K562 (cell line): ENCODE measurements around the gene CMSS1. TPM values are rescaled to one million over a fixed set of nuclear protein-coding genes. Genes with fewer than 3 reads are reported as not detected.

Experiments used
- ATAC-seq: fragments of 200-7000 bp; cut with Tn5 transposase; 3 replicates; pipeline ENCODE4 v1.9.1; 2020; ENCODE audit warnings: moderate library complexity
- BruUV-seq: library from RNA; stranded (reverse); fragments of 400-500 nt; replicated peaks from 2 replicates; lab custom pipeline; 2021; lab: Mats Ljungman, UMichigan
- CTCF ChIA-PET: fragments of 300-600 bp; formaldehyde crosslinking; extraction: SDS; loops from one replicate; lab custom pipeline; 2021; ENCODE audit warnings: low intra/inter-chr PET ratio; lab: Yijun Ruan, JAX
- POLR2A ChIA-PET: fragments of 300-600, 350-650 bp; sonication (Branson Sonifier 250); formaldehyde crosslinking; extraction: SDS; loops from one replicate; lab custom pipeline; 2021; ENCODE audit warnings: antibody characterized with exemption, inconsistent platforms; lab: Yijun Ruan, JAX
- DNase-seq, 4 experiments: peaks; one replicate each; pipeline versions ENCODE4 v3.0.0 to v3.0.0-alpha.2; 2011 to 2018; ENCODE audit warnings: low spot score in 3 of 4, mixed read lengths in 3 of 4; ENCODE audit errors: extremely low read depth in 1 of 4
- FAIRE-seq: peaks from 2 replicates; lab custom pipeline; 2011; peaks lifted over from hg19 to GRCh38; lab: Jason Lieb, UNC
- H2AFZ ChIP-seq: 2 replicates; pipeline ENCODE4 v1.6.0; 2011; ENCODE audit warnings: low read depth, low read length, control low read depth, inconsistent platforms
- H3K27ac ChIP-seq: fragments of 200-600 bp; 3 replicates; pipeline ENCODE4 v1.8.0; 2011; ENCODE audit warnings: low read depth, mild to moderate bottlenecking, control low read depth, inconsistent platforms, low read length, moderate library complexity, mixed read lengths; ENCODE audit errors: extremely low read depth
- H3K27me3 ChIP-seq, 2 experiments: fragments of 300-600 bp in 1 of 2; 2 replicates in 1 of 2; 3 replicates in 1 of 2; pipeline versions ENCODE4 v1.6.0 to v1.8.0; 2011; ENCODE audit warnings: inconsistent platforms in 2 of 2, low read length in 2 of 2, mild to moderate bottlenecking in 1 of 2, mixed read lengths in 1 of 2, moderate library complexity in 1 of 2; ENCODE audit not compliant: control insufficient read depth in 2 of 2, insufficient read depth in 2 of 2
- H3K36me3 ChIP-seq: fragments of 300-600 bp; 3 replicates; pipeline ENCODE4 v1.8.0; 2011; ENCODE audit warnings: mild to moderate bottlenecking, low read length, inconsistent platforms; ENCODE audit not compliant: control insufficient read depth, insufficient read depth
- H3K4me1 ChIP-seq, 2 experiments: fragments of 200-600 bp in 1 of 2; replicated peaks in 1 of 2; 2 replicates in 1 of 2; 3 replicates in 1 of 2; pipeline versions ENCODE4 v1.5.1 to v1.8.0; 2011; ENCODE audit warnings: inconsistent platforms in 2 of 2, low read length in 2 of 2, mild to moderate bottlenecking in 1 of 2, mixed read lengths in 1 of 2, moderate library complexity in 1 of 2; ENCODE audit not compliant: control insufficient read depth in 2 of 2, insufficient read depth in 2 of 2
- H3K4me2 ChIP-seq: 2 replicates; pipeline ENCODE4 v1.6.1; 2011; ENCODE audit warnings: low read length, control low read depth, inconsistent platforms, mixed read lengths; ENCODE audit not compliant: insufficient read depth
- H3K4me3 ChIP-seq: fragments of 200-600 bp; sonication (generic), shearing (Covaris generic); 2 replicates; pipeline ENCODE4 v1.5.1; 2016; ENCODE audit warnings: control low read depth, inconsistent platforms
- H3K79me2 ChIP-seq: fragments of 200-600 bp; 3 replicates; pipeline ENCODE4 v1.8.0; 2011; ENCODE audit warnings: low read length, inconsistent platforms; ENCODE audit not compliant: control insufficient read depth, insufficient read depth
- H3K9ac ChIP-seq, 2 experiments: 2 replicates each; pipeline versions ENCODE4 v1.6.0 to v1.6.1; 2011; ENCODE audit warnings: low read depth in 2 of 2, low read length in 2 of 2, control low read depth in 1 of 2, inconsistent platforms in 1 of 2, mild to moderate bottlenecking in 1 of 2, mixed read lengths in 1 of 2; ENCODE audit not compliant: insufficient read depth in 1 of 2
- H3K9me1 ChIP-seq: one replicate; pipeline ENCODE4 v1.6.0; 2011; ENCODE audit warnings: inconsistent platforms, mild to moderate bottlenecking, low read length, moderate library complexity; ENCODE audit not compliant: control insufficient read depth, insufficient read depth
- H3K9me3 ChIP-seq: replicated peaks from 2 replicates; pipeline ENCODE4 v1.5.1; 2011; ENCODE audit warnings: low read depth, low read length, inconsistent platforms; ENCODE audit not compliant: control insufficient read depth, insufficient read depth
- H4K20me1 ChIP-seq: replicated peaks from 2 replicates; pipeline ENCODE4 v1.6.1; 2011; ENCODE audit warnings: low read length, inconsistent platforms, mixed read lengths; ENCODE audit not compliant: control insufficient read depth, insufficient read depth
- FOXM1 ChIP-seq, 2 experiments: fragments of 450-650 bp in 1 of 2; sonication (generic) in 1 of 2; formaldehyde crosslinking in 1 of 2; IDR thresholded peaks; 2 replicates each; pipeline versions ENCODE4 v1.6.1 to v1.9.0; 2017 to 2022; ENCODE audit warnings: low read depth in 2 of 2, mild to moderate bottlenecking in 2 of 2, missing genetic modification reagents in 1 of 2, moderate library complexity in 1 of 2
- MAFG ChIP-seq: fragments of 450-650 bp; conservative IDR thresholded peaks from 2 replicates; pipeline ENCODE4 v1.6.1; 2016; ENCODE audit warnings: missing genetic modification characterization, missing compliant biosample characterization
- NR1H2 ChIP-seq: sonication (generic); formaldehyde crosslinking; IDR thresholded peaks from 2 replicates; pipeline ENCODE4 v1.4.0; 2020; ENCODE audit warnings: mild to moderate bottlenecking, missing genetic modification reagents
- REST ChIP-seq, 2 experiments: fragments of 450-650 bp; formaldehyde crosslinking in 1 of 2; IDR thresholded peaks; 2 replicates each; pipeline versions ENCODE4 v1.4.0 to v1.6.1; 2014 to 2020; ENCODE audit warnings: mild to moderate bottlenecking in 2 of 2, borderline replicate concordance in 1 of 2, low read depth in 1 of 2
- RNF219 ChIP-seq: fragments of 250-450 bp; sonication (Bioruptor Pico); IDR thresholded peaks from 2 replicates; pipeline ENCODE4 v1.5.0; 2022; ENCODE audit warnings: mild to moderate bottlenecking
- ZNF354B ChIP-seq: fragments of 250-450 bp; sonication (Bioruptor Pico); IDR thresholded peaks from 2 replicates; pipeline ENCODE4 v1.4.0; 2020
- ZNF668 ChIP-seq: fragments of 250-450 bp; sonication (Bioruptor Pico); IDR thresholded peaks from 2 replicates; pipeline ENCODE4 v1.8.0; 2022; ENCODE audit warnings: mild to moderate bottlenecking, inconsistent platforms
- ZNF740 ChIP-seq, 3 experiments: fragments of 200-800 bp in 1 of 3; sonication (Bioruptor generic) in 1 of 3; sonication (generic) in 1 of 3; formaldehyde crosslinking in 1 of 3; IDR thresholded peaks; 2 replicates each; pipeline versions ENCODE4 v1.6.1 to v1.8.0; 2016 to 2022; ENCODE audit warnings: mild to moderate bottlenecking in 2 of 3, missing compliant biosample characterization in 2 of 3, missing genetic modification characterization in 2 of 3, missing genetic modification reagents in 1 of 3
- WGBS: fragments of 100-300 bp; shearing (Covaris generic); methylation state at CpG from one replicate; pipeline ENCODE4 v1.1.6; 2016; ENCODE audit warnings: low coverage, mixed read lengths; ENCODE audit not compliant: insufficient coverage; ENCODE audit errors: missing lambda C conversion rate; 5-methylcytosine and 5-hydroxymethylcytosine counted together
- in situ Hi-C: fragments of 300-500 bp; cut with MboI; formaldehyde crosslinking; loops from 4 replicates; pipeline ENCODE4 v1.15.0; 2018; ENCODE audit warnings: inconsistent platforms, mixed read lengths
- intact Hi-C: fragments of 100-400 bp; cut with micrococcal nuclease; formaldehyde crosslinking; loops from 2 replicates; pipeline ENCODE4 v1.14.2; 2022
- polyA plus RNA-seq, 8 experiments: library from polyadenylated mRNA; depleted of rRNA in 4 of 8; stranded (reverse) in 5 of 8; unstranded in 3 of 8; fragments of >200 nt; fragmentation: Nextera tagmentation in 2 of 8; fragmentation: Illumina TruSeq in 1 of 8; extraction: Ambion mirVana in 2 of 8; extraction: Trizol in 1 of 8; gene quantifications; 2 replicates each; pipeline versions ENCODE4 v1.2.1 to v1.2.3, GENCODE V29; 2011 to 2014; ENCODE audit warnings: inconsistent platforms in 1 of 8, missing spikeins in 1 of 8
- total RNA-seq, 7 experiments: library from RNA; depleted of rRNA in 6 of 7; stranded (reverse); fragments of >200 nt in 6 of 7; fragmentation: Illumina TruSeq in 2 of 7; extraction: Trizol in 2 of 7; gene quantifications; 2 replicates each; pipeline versions ENCODE4 v1.2.1 to v1.2.3, GENCODE V29; 2011 to 2021; ENCODE audit warnings: low replicate concordance in 1 of 7

Gene CMSS1
- total and polyA plus RNA-seq, 9 of the 15 experiments (the other 6 are each of a cell fraction or from before 2014, with no cell fraction given): 46.9 to 109 (median 72.3) TPM

GRCh38 chr3:99863588-99863987 lies 45.9 kb downstream of the CMSS1 start:
- no peak overlapping the region for H3K4me2 ChIP-seq
- no peaks in the 10 kb centered on the region; the same call in 1 of the 2 replicates for H4K20me1 ChIP-seq
- no peaks in the 10 kb centered on the region for H3K9me3 ChIP-seq
- H3K79me2 ChIP-seq: peaks cover 12% of the 10 kb centered on the region
- intact Hi-C loops (no loop called here), in situ Hi-C loops (no loop called here)
- no peaks in the 10 kb centered on the region for H3K9me1 ChIP-seq
- no peak for TF ChIP-seq ZNF668
- no peak for TF ChIP-seq ZNF354B (CRISPR knock-in tag)
- no peak for TF ChIP-seq NR1H2 (CRISPR knock-in tag)
- TF ChIP-seq ZNF740 (CRISPR knock-in tag; IDR thresholded peaks at IDR 0.05): no peak
- TF ChIP-seq ZNF740 (tag; IDR thresholded peaks at IDR 0.05): no peak
- no peak for TF ChIP-seq FOXM1 (IDR thresholded peaks at IDR 0.05; ENCODE audit: low read depth)
- no peak for TF ChIP-seq FOXM1 (CRISPR knock-in tag; IDR thresholded peaks at IDR 0.05; ENCODE audit: low read depth)
- TF ChIP-seq REST (IDR thresholded peaks at IDR 0.05; ENCODE audit: borderline replicate concordance): no peak
- TF ChIP-seq REST (CRISPR knock-in tag; IDR thresholded peaks at IDR 0.05; ENCODE audit: low read depth): no peak
- TF ChIP-seq MAFG: no peak
- no peak for TF ChIP-seq RNF219 (CRISPR knock-in tag)
- TF ChIP-seq, all 486 proteins: peak for 0
- WGBS: 81% methylated on average over 2 of the region's 2 CpGs
- no peaks in the 10 kb centered on the region for H3K27me3 ChIP-seq
- H2AFZ ChIP-seq: no peak overlapping the region
- DNase-seq (no peak), ATAC-seq (no peak), FAIRE-seq (no peak)
- no peaks in the 10 kb centered on the region for H3K4me1 ChIP-seq
- ChIA-PET POLR2A (interaction anchor here (0.8 kb wide), 1 partner anchor 13 kb away, joined by 3 read pairs; no protein-coding TSS in a partner anchor), CTCF (no interaction called here)
- no peak overlapping the region for H3K9ac ChIP-seq
- BruUV-seq: no TSS peak
- H3K27ac ChIP-seq: no peak overlapping the region
- no peaks in the 10 kb centered on the region for H3K36me3 ChIP-seq
- no peak overlapping the region for H3K4me3 ChIP-seq
